Esophagus squamous epithelium (tissue), 4 donors: ENCODE results near the gene XRCC6.
"Not testable (repeated sequence)": the region's sequence is repeated elsewhere in the genome, so short reads cannot be mapped to it uniquely, and the experiment has no call there.

Source experiments
- CTCF ChIP-seq, 6 experiments: fragments of 450-650 bp in 4 of 6; fragments of 200-600 bp in 2 of 6; sonication (generic) in 2 of 6; IDR thresholded peaks; one replicate each; pipeline ENCODE4 v1.5.1; 2016 to 2019; ENCODE audit warnings: antibody characterized with exemption in 6 of 6, mild to moderate bottlenecking in 4 of 6, moderate library complexity in 4 of 6
- POLR2A ChIP-seq, 4 donors: fragments of 450-650 bp; IDR thresholded peaks; one replicate each; pipeline ENCODE4 v1.6.1; 2017; ENCODE audit warnings: antibody characterized with exemption in 4 of 4, mild to moderate bottlenecking in 4 of 4, moderate library complexity in 3 of 4

GRCh38 chr22:41572305-41572704 is 48.8 kb upstream of the XRCC6 start:
- not testable (repeated sequence) for TF ChIP-seq POLR2A, CTCF (IDR thresholded peaks at IDR 0.05)
